Endothelial cell of umbilical vein (primary cell): ENCODE data around the gene VGLL4. TPM values are rescaled to one million over a fixed set of nuclear protein-coding genes. Genes with fewer than 3 reads are reported as not detected.
A peak's percentile ranks its signal among the peaks of the same experiment; 100 is the strongest.

Experiments used
- BruUV-seq: library from RNA; stranded (reverse); fragments of 400-500 nt; replicated peaks from 2 replicates; lab custom pipeline; 2021; lab: Mats Ljungman, UMichigan
- CTCF ChIA-PET: fragments of 300-600, 350-600 bp; sonication (Branson Sonifier 250); formaldehyde crosslinking; loops from one replicate; lab custom pipeline; 2021; ENCODE audit warnings: antibody characterized with exemption, inconsistent platforms; lab: Charles Lee
- POLR2A ChIA-PET: fragments of 300-600, 350-600 bp; sonication (Branson Sonifier 250); formaldehyde crosslinking; loops from one replicate; lab custom pipeline; 2021; ENCODE audit warnings: antibody characterized with exemption, inconsistent platforms; lab: Charles Lee
- DNase-seq: peaks from one replicate; pipeline ENCODE4 v3.0.0-alpha.2; 2011; ENCODE audit warnings: low read depth, low spot score
- FAIRE-seq: peaks from 2 replicates; lab custom pipeline; 2011; peaks lifted over from hg19 to GRCh38; lab: Jason Lieb, UNC
- H2AFZ ChIP-seq: 2 replicates; pipeline ENCODE4 v1.6.0; 2012; ENCODE audit warnings: low read depth, low read length, control low read depth, inconsistent platforms
- H3K27ac ChIP-seq: 2 replicates; pipeline ENCODE4 v1.5.1; 2011; ENCODE audit warnings: low read depth, mild to moderate bottlenecking, control low read depth, low read length, moderate library complexity; ENCODE audit not compliant: insufficient read depth
- H3K27me3 ChIP-seq, 2 experiments: 2 replicates each; pipeline versions ENCODE4 v1.6.0 to v1.6.1; 2011; ENCODE audit warnings: low read length in 2 of 2, mixed read lengths in 1 of 2; ENCODE audit not compliant: control insufficient read depth in 2 of 2, insufficient read depth in 2 of 2
- H3K36me3 ChIP-seq, 2 experiments: 2 replicates in 1 of 2; 3 replicates in 1 of 2; pipeline ENCODE4 v1.5.1; 2011; ENCODE audit warnings: low read length in 2 of 2, mild to moderate bottlenecking in 1 of 2, moderate library complexity in 1 of 2; ENCODE audit not compliant: control insufficient read depth in 2 of 2, insufficient read depth in 2 of 2; ENCODE audit errors: extremely low read depth in 1 of 2
- H3K4me1 ChIP-seq: 3 replicates; pipeline ENCODE4 v1.5.1; 2011; ENCODE audit warnings: mild to moderate bottlenecking, low read length; ENCODE audit not compliant: control insufficient read depth, insufficient read depth; ENCODE audit errors: extremely low read depth
- H3K4me2 ChIP-seq: 2 replicates; pipeline ENCODE4 v1.6.1; 2011; ENCODE audit warnings: low read length, control low read depth, mixed read lengths; ENCODE audit not compliant: insufficient read depth
- H3K4me3 ChIP-seq, 3 experiments: fragments of 200-600 bp in 1 of 3; sonication (generic), shearing (Covaris generic) in 1 of 3; replicated peaks in 1 of 3; 2 replicates each; pipeline ENCODE4 v1.5.1; 2011 to 2016; ENCODE audit warnings: control low read depth in 3 of 3, low read length in 3 of 3, mild to moderate bottlenecking in 2 of 3, inconsistent platforms in 1 of 3, low read depth in 1 of 3, moderate library complexity in 1 of 3; ENCODE audit not compliant: insufficient read depth in 1 of 3
- H3K79me2 ChIP-seq: 2 replicates; pipeline ENCODE4 v1.6.0; 2012; ENCODE audit warnings: low read length, inconsistent platforms; ENCODE audit not compliant: control insufficient read depth, insufficient read depth
- H3K9ac ChIP-seq: replicated peaks from 2 replicates; pipeline ENCODE3; 2011; ENCODE audit warnings: low read length, control low read depth; ENCODE audit not compliant: insufficient read depth; ENCODE audit errors: extremely low read depth
- H3K9me1 ChIP-seq: replicated peaks from 3 replicates; pipeline ENCODE4 v1.6.0; 2011; ENCODE audit warnings: mild to moderate bottlenecking, low read length; ENCODE audit not compliant: control insufficient read depth, insufficient read depth; ENCODE audit errors: extremely low read depth
- H3K9me3 ChIP-seq: replicated peaks from 2 replicates; pipeline ENCODE4 v1.5.1; 2012; ENCODE audit warnings: low read length, inconsistent platforms; ENCODE audit not compliant: control insufficient read depth, insufficient read depth
- H4K20me1 ChIP-seq: replicated peaks from 2 replicates; pipeline ENCODE3; 2011; ENCODE audit warnings: mild to moderate bottlenecking, low read length; ENCODE audit not compliant: control insufficient read depth, insufficient read depth; ENCODE audit errors: extremely low read depth
- EZH2 ChIP-seq: IDR thresholded peaks from 2 replicates; pipeline ENCODE4 v1.6.1; 2012; ENCODE audit warnings: borderline replicate concordance, low read depth, mild to moderate bottlenecking, moderate library complexity, low read length, inconsistent platforms; ENCODE audit not compliant: severe bottlenecking
- FOS ChIP-seq: IDR thresholded peaks from 2 replicates; pipeline ENCODE4 v1.6.1; 2011; ENCODE audit warnings: mild to moderate bottlenecking, low read length, moderate library complexity, borderline replicate concordance; ENCODE audit not compliant: insufficient read depth
- GATA2 ChIP-seq: IDR thresholded peaks from 2 replicates; pipeline ENCODE4 v1.7.0; 2011; ENCODE audit warnings: low read depth, mild to moderate bottlenecking, moderate library complexity, mixed read lengths, low read length; ENCODE audit not compliant: insufficient read length, insufficient read depth
- MYC ChIP-seq: IDR thresholded peaks from one replicate; pipeline ENCODE4 v1.6.1; 2011; ENCODE audit warnings: mild to moderate bottlenecking, low read depth, low read length
- dilution Hi-C: fragments of 300-500 bp; cut with MboI; formaldehyde crosslinking; loops from one replicate; pipeline ENCODE4 v1.15.0; 2019; ENCODE audit warnings: low sequenced_read_pairs; ENCODE audit not compliant: extremely low pct_ligation_motif_present
- intact Hi-C: fragments of 100-400 bp; cut with micrococcal nuclease; formaldehyde crosslinking; loops from one replicate; pipeline ENCODE4 v1.10.0; 2022
- polyA plus RNA-seq, 4 experiments: library from polyadenylated mRNA; depleted of rRNA in 3 of 4; stranded (reverse) in 3 of 4; unstranded in 1 of 4; fragments of >200 nt; gene quantifications; 2 replicates each; pipeline versions ENCODE4 v1.2.1 to v1.2.3, GENCODE V29; 2011 to 2012; ENCODE audit warnings: missing spikeins in 1 of 4
- total RNA-seq: library from RNA; stranded (reverse); gene quantifications from 2 replicates; pipeline ENCODE4 v1.2.3, GENCODE V29; 2021
- TF ChIP-seq, protein P1 (sequence below): IDR thresholded peaks from 2 replicates; pipeline ENCODE4 v1.6.1; 2011; ENCODE audit not compliant: insufficient read depth, insufficient read length
- TF ChIP-seq, protein P2 (sequence below), 2 donors: IDR thresholded peaks; 1 replicate in 1 of 2; 2 replicates in 1 of 2; pipeline ENCODE4 v1.5.1; 2011; ENCODE audit warnings: low read length in 2 of 2, mild to moderate bottlenecking in 2 of 2, moderate library complexity in 2 of 2, control low read depth in 1 of 2, inconsistent platforms in 1 of 2, low read depth in 1 of 2; ENCODE audit not compliant: insufficient read depth in 1 of 2; ENCODE audit errors: extremely low read depth in 1 of 2

The VGLL4 gene
- total and polyA plus RNA-seq, 2 donors (not counting 3 experiments of a cell fraction or from before 2014, with no cell fraction given): 67.0 to 78.9 TPM

DNA sequence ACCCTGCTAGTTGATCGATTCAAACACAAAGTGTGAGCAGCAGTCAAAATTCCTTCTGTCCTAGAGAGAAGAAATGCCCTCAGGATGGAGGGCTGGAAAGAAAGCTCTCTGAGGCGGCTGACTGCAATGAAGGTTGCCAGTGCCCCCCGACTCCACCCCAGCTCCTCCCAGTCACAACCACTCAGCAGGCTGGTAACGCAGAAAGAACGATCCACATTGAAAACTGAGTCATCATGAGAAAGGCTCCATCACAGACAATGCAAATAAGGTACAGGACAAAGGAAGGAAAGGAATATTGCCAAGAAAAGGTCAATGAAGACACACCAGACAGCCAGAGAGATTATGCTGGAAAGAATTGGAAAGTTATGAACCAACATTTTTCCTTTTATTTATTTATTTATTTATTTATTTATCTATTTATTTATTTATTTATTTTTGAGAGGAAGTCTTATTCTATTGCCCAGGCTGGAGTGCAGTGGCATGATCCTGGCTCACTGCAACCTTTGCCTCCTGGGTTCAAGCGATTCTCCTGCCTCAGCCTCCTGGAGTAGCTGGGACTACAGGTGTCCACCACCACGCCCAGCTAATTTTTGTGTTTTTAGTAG lies 17.4 kb upstream of the VGLL4 start:
- Histone ChIP-seq H3K4me2 (no peak overlapping the region), H3K4me1 (peaks cover 12% of the 10 kb centered on the region), H3K9ac (no peak overlapping the region), H3K27me3 (no peaks in the 10 kb centered on the region), H3K9me1 (no peaks in the 10 kb centered on the region), H3K4me3 (no peak overlapping the region), H3K27ac (peak overlapping the region; percentile 50), H3K9me3 (no peaks in the 10 kb centered on the region), H4K20me1 (no peaks in the 10 kb centered on the region), H3K36me3 (no peaks in the 10 kb centered on the region), H3K79me2 (no peaks in the 10 kb centered on the region), H2AFZ (peak overlapping the region; percentile 9)
- intact Hi-C loops (no loop called here), dilution Hi-C loops (no loop called here)
- ChIA-PET POLR2A (no interaction called here), CTCF (interaction anchor here (0.9 to 2.8 kb wide), 7 partner anchors 10 to 282 kb away, joined by 3 to 17 read pairs (median 6); no protein-coding TSS in a partner anchor)
- TF ChIP-seq FOS: peak; percentile 45
- TF ChIP-seq, protein P1, sequence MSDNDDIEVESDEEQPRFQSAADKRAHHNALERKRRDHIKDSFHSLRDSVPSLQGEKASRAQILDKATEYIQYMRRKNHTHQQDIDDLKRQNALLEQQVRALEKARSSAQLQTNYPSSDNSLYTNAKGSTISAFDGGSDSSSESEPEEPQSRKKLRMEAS: no peak
- no peak for TF ChIP-seq MYC
- TF ChIP-seq, protein P2, sequence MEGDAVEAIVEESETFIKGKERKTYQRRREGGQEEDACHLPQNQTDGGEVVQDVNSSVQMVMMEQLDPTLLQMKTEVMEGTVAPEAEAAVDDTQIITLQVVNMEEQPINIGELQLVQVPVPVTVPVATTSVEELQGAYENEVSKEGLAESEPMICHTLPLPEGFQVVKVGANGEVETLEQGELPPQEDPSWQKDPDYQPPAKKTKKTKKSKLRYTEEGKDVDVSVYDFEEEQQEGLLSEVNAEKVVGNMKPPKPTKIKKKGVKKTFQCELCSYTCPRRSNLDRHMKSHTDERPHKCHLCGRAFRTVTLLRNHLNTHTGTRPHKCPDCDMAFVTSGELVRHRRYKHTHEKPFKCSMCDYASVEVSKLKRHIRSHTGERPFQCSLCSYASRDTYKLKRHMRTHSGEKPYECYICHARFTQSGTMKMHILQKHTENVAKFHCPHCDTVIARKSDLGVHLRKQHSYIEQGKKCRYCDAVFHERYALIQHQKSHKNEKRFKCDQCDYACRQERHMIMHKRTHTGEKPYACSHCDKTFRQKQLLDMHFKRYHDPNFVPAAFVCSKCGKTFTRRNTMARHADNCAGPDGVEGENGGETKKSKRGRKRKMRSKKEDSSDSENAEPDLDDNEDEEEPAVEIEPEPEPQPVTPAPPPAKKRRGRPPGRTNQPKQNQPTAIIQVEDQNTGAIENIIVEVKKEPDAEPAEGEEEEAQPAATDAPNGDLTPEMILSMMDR (IDR thresholded peaks at IDR 0.05; ENCODE audit: extremely low read depth in 1 of 2, insufficient read depth in 1 of 2, low read depth in 1 of 2, low read length in 2 of 2): no peak
- no peak for TF ChIP-seq EZH2
- TF ChIP-seq GATA2: no peak
- FAIRE-seq (no peak), DNase-seq (peak; percentile 41)
- BruUV-seq: no TSS peak
